Trophoblast cell (in vitro differentiated cells and primary cell): ENCODE data around the gene MEG3.

Source experiments
- DNase-seq, 2 donors: peaks; one replicate each; pipeline ENCODE4 v3.0.0-alpha.2; 2016
- H2AFZ ChIP-seq: 2 replicates; pipeline ENCODE4 v1.6.1; 2013; ENCODE audit warnings: low read length, moderate library complexity, mild to moderate bottlenecking; ENCODE audit not compliant: insufficient read depth, poor library complexity
- H2AK5ac ChIP-seq: 2 replicates; pipeline ENCODE4 v1.6.1; 2013; ENCODE audit warnings: mild to moderate bottlenecking, low read length
- H2BK120ac ChIP-seq: 2 replicates; pipeline ENCODE4 v1.6.1; 2013; ENCODE audit warnings: low read length, mild to moderate bottlenecking, moderate library complexity; ENCODE audit not compliant: insufficient read depth, poor library complexity
- H2BK12ac ChIP-seq: 2 replicates; pipeline ENCODE4 v1.6.1; 2013; ENCODE audit warnings: mild to moderate bottlenecking, low read length, moderate library complexity
- H2BK5ac ChIP-seq: 2 replicates; pipeline ENCODE4 v1.6.1; 2013; ENCODE audit warnings: low read length, low read depth, moderate library complexity, mild to moderate bottlenecking; ENCODE audit not compliant: poor library complexity
- H3K14ac ChIP-seq: 2 replicates; pipeline ENCODE4 v1.6.1; 2013; ENCODE audit warnings: mild to moderate bottlenecking, low read length
- H3K18ac ChIP-seq: 2 replicates; pipeline ENCODE4 v1.6.1; 2013; ENCODE audit warnings: mild to moderate bottlenecking, low read length
- H3K23ac ChIP-seq: 2 replicates; pipeline ENCODE4 v1.6.1; 2013; ENCODE audit warnings: low read length
- H3K27ac ChIP-seq: 2 replicates; pipeline ENCODE4 v1.5.1; 2013; ENCODE audit warnings: low read depth, mild to moderate bottlenecking, inconsistent platforms, low read length, moderate library complexity
- H3K27me3 ChIP-seq: 2 replicates; pipeline ENCODE4 v1.6.1; 2013; ENCODE audit warnings: inconsistent platforms, mild to moderate bottlenecking, low read length, moderate library complexity; ENCODE audit not compliant: insufficient read depth
- H3K36me3 ChIP-seq, 2 experiments: 1 replicate in 1 of 2; 2 replicates in 1 of 2; pipeline ENCODE4 v1.6.1; 2013; ENCODE audit warnings: low read length in 2 of 2, mild to moderate bottlenecking in 2 of 2, moderate library complexity in 1 of 2; ENCODE audit not compliant: insufficient read depth in 2 of 2, control insufficient read depth in 1 of 2
- H3K4ac ChIP-seq: 2 replicates; pipeline ENCODE4 v1.6.1; 2013; ENCODE audit warnings: low read depth, mild to moderate bottlenecking, low read length, moderate library complexity
- H3K4me1 ChIP-seq, 2 experiments: 1 replicate in 1 of 2; 2 replicates in 1 of 2; pipeline ENCODE4 v1.6.1; 2013; ENCODE audit warnings: low read length in 2 of 2, mild to moderate bottlenecking in 2 of 2, moderate library complexity in 1 of 2; ENCODE audit not compliant: insufficient read depth in 2 of 2, control insufficient read depth in 1 of 2
- H3K4me2 ChIP-seq: 2 replicates; pipeline ENCODE4 v1.6.1; 2013; ENCODE audit warnings: inconsistent platforms, mild to moderate bottlenecking, low read length, moderate library complexity
- H3K4me3 ChIP-seq: 2 replicates; pipeline ENCODE4 v1.5.1; 2013; ENCODE audit warnings: mild to moderate bottlenecking, low read depth, low read length, inconsistent platforms
- H3K79me1 ChIP-seq: one replicate; pipeline ENCODE4 v1.6.1; 2013; ENCODE audit warnings: low read length
- H3K79me2 ChIP-seq: 2 replicates; pipeline ENCODE4 v1.6.1; 2013; ENCODE audit warnings: low read length, mild to moderate bottlenecking; ENCODE audit not compliant: control insufficient read depth, insufficient read depth, poor library complexity
- H3K9ac ChIP-seq: 2 replicates; pipeline ENCODE4 v1.6.1; 2013; ENCODE audit warnings: mild to moderate bottlenecking, low read length
- H3K9me3 ChIP-seq: 2 replicates; pipeline ENCODE4 v1.6.1; 2013; ENCODE audit warnings: low read depth, mild to moderate bottlenecking, control low read depth, inconsistent platforms, low read length; ENCODE audit not compliant: insufficient read depth
- H4K12ac ChIP-seq: 2 replicates; pipeline ENCODE4 v1.6.1; 2013; ENCODE audit warnings: low read depth, mild to moderate bottlenecking, low read length, moderate library complexity
- H4K8ac ChIP-seq: 2 replicates; pipeline ENCODE4 v1.6.1; 2013; ENCODE audit warnings: low read depth, mild to moderate bottlenecking, low read length, moderate library complexity
- H4K91ac ChIP-seq: one replicate; pipeline ENCODE4 v1.6.1; 2013; ENCODE audit warnings: low read depth, mild to moderate bottlenecking, low read length, moderate library complexity
- WGBS: extraction: QIAGEN DNeasy Blood & Tissue Kit; methylation state at CpG from one replicate; pipeline ENCODE4 v1.1.7; 2013; ENCODE audit warnings: missing lambda C conversion rate; ENCODE audit not compliant: insufficient read length, insufficient coverage; ENCODE audit errors: extremely low coverage; 5-methylcytosine and 5-hydroxymethylcytosine counted together

The MEG3 gene

GRCh38 chr14:100836311-100836805, 10.4 kb downstream of the MEG3 start:
- WGBS = no CpG with 5 or more reads among the region's 12 CpGs

GRCh38 chr14:100836941-100837804, 11.3 kb downstream of the MEG3 start:
- no peak overlapping the region for H4K8ac ChIP-seq
- WGBS = no CpG with 5 or more reads among the region's 26 CpGs
- H3K18ac ChIP-seq = no peak overlapping the region
- H3K36me3 ChIP-seq = no peaks in the 10 kb centered on the region
- no peak overlapping the region for H3K4ac ChIP-seq
- no peak overlapping the region for H4K12ac ChIP-seq
- H3K9me3 ChIP-seq = no peaks in the 10 kb centered on the region
- no peak overlapping the region for H3K23ac ChIP-seq
- no peaks in the 10 kb centered on the region for H3K27me3 ChIP-seq
- DNase-seq = no peak
- no peak overlapping the region for H4K91ac ChIP-seq
- H3K79me2 ChIP-seq = no peaks in the 10 kb centered on the region
- no peak overlapping the region for H2AFZ ChIP-seq
- H3K4me1 ChIP-seq = no peaks in the 10 kb centered on the region
- H2AK5ac ChIP-seq = no peak overlapping the region
- H2BK120ac ChIP-seq = no peak overlapping the region
- H3K79me1 ChIP-seq = no peaks in the 10 kb centered on the region
- no peak overlapping the region for H3K9ac ChIP-seq
- no peak overlapping the region for H3K27ac ChIP-seq
- H3K4me3 ChIP-seq = no peak overlapping the region
- H2BK5ac ChIP-seq = no peak overlapping the region
- H3K14ac ChIP-seq = no peak overlapping the region
- no peak overlapping the region for H3K4me2 ChIP-seq
- H2BK12ac ChIP-seq = no peak overlapping the region

More at GRCh38 chr14:100836311-100836805, 10.4 kb downstream of the MEG3 start:
- Histone ChIP-seq H3K9me3 (no peaks in the 10 kb centered on the region), H3K27ac (no peak overlapping the region), H4K12ac (no peak overlapping the region), H2AFZ (no peak overlapping the region), H2AK5ac (no peak overlapping the region), H3K27me3 (no peaks in the 10 kb centered on the region), H3K18ac (no peak overlapping the region), H3K36me3 (no peaks in the 10 kb centered on the region), H2BK12ac (no peak overlapping the region), H4K8ac (no peak overlapping the region), H3K4me2 (no peak overlapping the region), H3K4me3 (no peak overlapping the region), H2BK120ac (no peak overlapping the region), H3K14ac (no peak overlapping the region), H4K91ac (no peak overlapping the region), H3K4ac (no peak overlapping the region), H3K4me1 (no peaks in the 10 kb centered on the region), H3K9ac (no peak overlapping the region), H3K79me2 (no peaks in the 10 kb centered on the region), H3K23ac (no peak overlapping the region), H2BK5ac (no peak overlapping the region), H3K79me1 (no peaks in the 10 kb centered on the region)
- DNase-seq = no peak

- no peaks in the 10 kb centered on the region for H3K4me1 ChIP-seq
- no peak overlapping the region for H3K4ac ChIP-seq
- no peak overlapping the region for H3K9ac ChIP-seq
- H3K18ac ChIP-seq = no peak overlapping the region
- no peak for DNase-seq
- no peak overlapping the region for H3K4me3 ChIP-seq
- H2BK12ac ChIP-seq = no peak overlapping the region
- no peak overlapping the region for H2AK5ac ChIP-seq
- no peaks in the 10 kb centered on the region for H3K79me1 ChIP-seq
- H3K14ac ChIP-seq = no peak overlapping the region
- no peak overlapping the region for H3K4me2 ChIP-seq
- no peaks in the 10 kb centered on the region for H3K9me3 ChIP-seq
- no peaks in the 10 kb centered on the region for H3K36me3 ChIP-seq
- no peak overlapping the region for H4K12ac ChIP-seq
- H2BK120ac ChIP-seq = no peak overlapping the region
- WGBS = no CpG with 5 or more reads among the region's 8 CpGs
- H4K8ac ChIP-seq = no peak overlapping the region
- H2AFZ ChIP-seq = no peak overlapping the region
- H3K27me3 ChIP-seq = no peaks in the 10 kb centered on the region
- H4K91ac ChIP-seq = no peak overlapping the region
- no peaks in the 10 kb centered on the region for H3K79me2 ChIP-seq
- no peak overlapping the region for H3K27ac ChIP-seq
- no peak overlapping the region for H2BK5ac ChIP-seq
- H3K23ac ChIP-seq = no peak overlapping the region
These were observed 12.0 kb downstream of the MEG3 start for GRCh38 chr14:100837805-100838350.

GRCh38 chr14:100838493-100839314, 12.8 kb downstream of the MEG3 start:
- no peak overlapping the region for H3K4ac ChIP-seq

More at GRCh38 chr14:100838493-100839314, 12.8 kb downstream of the MEG3 start:
- Histone ChIP-seq H3K79me1 (no peaks in the 10 kb centered on the region), H3K4me2 (no peak overlapping the region), H3K4me1 (peaks cover 0 to 2% of the 10 kb centered on the region in 2 experiments), H4K8ac (no peak overlapping the region), H3K23ac (no peak overlapping the region), H2BK12ac (no peak overlapping the region), H3K79me2 (no peaks in the 10 kb centered on the region), H4K12ac (no peak overlapping the region), H3K4me3 (no peak overlapping the region), H2AFZ (no peak overlapping the region), H2BK120ac (no peak overlapping the region), H3K9me3 (no peaks in the 10 kb centered on the region), H3K9ac (no peak overlapping the region), H2AK5ac (no peak overlapping the region), H3K36me3 (no peaks in the 10 kb centered on the region), H3K27ac (no peak overlapping the region), H2BK5ac (no peak overlapping the region), H4K91ac (no peak overlapping the region), H3K14ac (no peak overlapping the region), H3K27me3 (no peaks in the 10 kb centered on the region), H3K18ac (no peak overlapping the region)
- no peak for DNase-seq
- no CpG with 5 or more reads among the region's 14 CpGs for WGBS
